Measurements from ENCODE around the gene VWA8.
"Not testable (repeated sequence)": the region's sequence is repeated elsewhere in the genome, so short reads cannot be mapped to it uniquely, and the experiment has no call there.

The VWA8 gene

GRCh38 chr13:41922894-41923293 lies 38.0 kb downstream of the VWA8 start:
- DNase-seq (ENCODE audit: low read depth): not testable (repeated sequence)

GRCh38 chr13:41919741-41920487 lies 41.0 kb downstream of the VWA8 start:
- DNase-seq (ENCODE audit: low read depth): no peak

DNA sequence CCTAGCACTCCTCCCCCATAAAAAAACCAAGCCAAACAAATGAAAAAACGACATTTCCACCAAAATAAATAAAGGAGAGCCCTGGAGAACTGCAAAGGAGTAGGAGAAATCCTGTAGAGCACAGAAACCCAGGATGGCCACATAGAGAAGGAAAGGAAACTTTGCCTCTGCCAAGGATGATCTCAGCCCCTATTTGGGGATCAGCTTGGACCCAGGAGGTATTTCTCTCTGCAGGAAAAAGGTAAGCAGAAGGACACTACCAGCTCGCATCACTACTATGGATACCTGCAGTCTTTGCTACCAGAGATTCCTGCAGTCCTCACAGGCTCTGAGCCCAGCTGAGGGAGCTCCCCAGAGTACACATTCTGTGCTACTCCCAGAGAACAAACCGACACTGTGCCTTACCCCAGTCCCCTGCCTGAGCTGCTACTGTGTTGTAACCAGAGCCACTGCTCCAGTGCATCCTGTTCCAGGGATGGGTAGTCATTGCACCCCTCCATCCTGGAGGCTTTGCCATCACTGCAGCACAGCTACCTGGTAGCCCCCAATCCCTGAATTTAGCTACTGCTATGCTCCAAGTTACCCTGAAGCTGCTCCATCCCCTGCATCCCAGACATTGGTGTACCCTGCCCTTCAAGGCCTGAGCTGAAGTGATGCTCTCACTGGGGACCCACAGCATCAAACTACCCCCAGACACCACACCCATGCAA lies 41.7 kb downstream of the VWA8 start:
- no peak for DNase-seq (ENCODE audit: low read depth)

GRCh38 chr13:41917641-41918040 lies 43.3 kb downstream of the VWA8 start:
- no peak for DNase-seq (ENCODE audit: low read depth)

DNA sequence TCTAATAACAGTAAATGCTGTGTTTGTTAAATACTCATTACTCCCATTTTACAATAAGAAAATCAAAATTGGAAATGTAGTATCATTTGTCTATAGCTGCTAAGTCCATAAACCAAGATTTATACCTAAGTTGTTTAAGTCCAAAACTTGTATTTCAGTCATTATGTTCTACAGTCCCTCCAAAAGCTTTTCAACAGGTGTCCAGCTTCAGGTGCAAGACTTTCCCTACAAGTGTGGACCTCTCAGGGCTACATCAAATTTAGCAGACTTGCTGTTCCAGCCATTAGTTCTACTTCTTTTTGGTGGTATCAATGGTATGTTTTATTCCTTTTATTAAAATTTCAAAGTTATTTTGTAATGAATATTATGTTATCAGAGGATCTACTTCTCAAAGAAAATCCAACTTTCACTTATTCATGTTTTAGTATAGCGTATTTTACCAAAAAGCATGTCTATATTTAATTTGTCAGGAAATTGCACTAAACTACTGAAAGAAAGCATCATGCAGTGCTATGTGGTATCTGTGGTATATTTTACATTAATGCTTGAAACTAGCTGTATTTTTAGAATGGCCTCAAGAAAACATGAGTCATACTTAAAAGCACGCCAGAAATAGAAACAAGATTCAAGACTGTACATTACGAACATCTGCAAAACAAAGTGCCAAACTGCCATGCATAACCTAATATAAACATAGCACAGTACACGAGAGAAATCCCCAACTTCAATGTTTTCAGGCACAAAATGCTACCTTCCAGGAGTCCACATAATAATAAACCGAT lies 44.5 kb downstream of the VWA8 start:
- DNase-seq (ENCODE audit: low read depth): no peak

DNA sequence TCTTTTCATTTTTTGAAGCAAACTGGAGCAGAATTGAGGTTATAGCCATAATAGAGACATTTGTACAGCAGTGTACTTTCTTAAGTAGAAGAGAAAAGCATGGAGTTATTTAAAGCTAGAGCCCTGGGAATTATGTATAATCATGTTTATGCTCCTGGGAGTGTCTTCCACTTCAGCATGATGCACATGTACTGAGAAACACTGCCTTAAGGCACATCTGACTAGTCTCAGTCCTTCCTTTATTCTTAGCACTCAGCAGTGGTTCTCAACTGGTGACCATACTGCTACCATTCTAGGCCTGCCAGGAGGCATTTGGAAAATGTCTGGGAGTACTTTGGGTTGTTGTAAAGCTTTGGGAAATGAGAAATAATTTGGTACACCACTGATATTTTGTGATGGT lies 45.8 kb downstream of the VWA8 start:
- DNase-seq (ENCODE audit: low read depth): no peak

GRCh38 chr13:41914552-41914951 lies 46.4 kb downstream of the VWA8 start:
- DNase-seq (ENCODE audit: low read depth): no peak

GRCh38 chr13:41909506-41909905 lies 51.4 kb downstream of the VWA8 start:
- DNase-seq (ENCODE audit: low read depth): no peak

GRCh38 chr13:41905600-41906254 lies 55.2 kb downstream of the VWA8 start:
- no peak for DNase-seq (ENCODE audit: low read depth)

DNA sequence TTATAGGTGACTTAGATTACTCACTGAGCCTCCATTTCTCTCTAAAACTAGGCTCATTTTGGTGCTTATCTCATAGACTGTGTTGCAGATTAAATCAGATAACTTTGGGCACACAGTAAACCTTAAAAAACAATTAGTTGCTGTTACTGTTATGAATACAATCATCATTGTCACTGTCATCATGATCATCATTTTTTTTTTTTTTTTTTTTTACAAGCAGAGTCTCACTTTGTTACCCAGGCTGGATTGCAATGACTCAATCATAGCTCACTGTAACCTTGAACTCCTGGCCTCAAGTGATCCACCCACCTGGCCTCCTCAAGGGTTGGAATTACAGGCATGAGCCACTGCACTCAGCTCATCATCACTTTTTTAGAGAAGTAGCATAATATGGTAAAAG lies 60.0 kb downstream of the VWA8 start:
- no peak for DNase-seq (ENCODE audit: low read depth)

DNA sequence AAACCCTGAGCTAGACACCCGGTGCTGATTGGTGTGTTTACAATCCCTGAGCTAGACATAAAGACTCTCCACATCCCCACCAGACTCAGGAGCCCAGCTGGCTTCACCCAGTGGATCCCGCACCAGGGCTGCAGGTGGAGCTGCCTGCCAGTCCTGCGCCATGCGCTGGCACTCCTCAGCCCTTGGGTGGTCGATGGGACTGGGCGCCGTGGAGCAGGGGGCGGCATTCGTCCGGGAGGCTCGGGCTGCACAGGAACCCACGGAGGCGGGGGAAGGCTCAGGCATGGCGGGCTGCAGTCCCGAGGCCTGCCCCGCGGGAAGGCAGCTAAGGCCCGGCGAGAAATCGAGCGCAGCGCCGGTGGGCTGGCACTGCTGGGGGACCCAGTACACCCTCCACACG lies 62.5 kb downstream of the VWA8 start:
- DNase-seq (ENCODE audit: low read depth): not testable (repeated sequence)

GRCh38 chr13:41897126-41897525 lies 63.8 kb downstream of the VWA8 start:
- no peak for DNase-seq (ENCODE audit: low read depth)

GRCh38 chr13:41895478-41895877 lies 65.4 kb downstream of the VWA8 start:
- no peak for DNase-seq (ENCODE audit: low read depth)

GRCh38 chr13:41891119-41891518 lies 69.8 kb downstream of the VWA8 start:
- no peak for DNase-seq (ENCODE audit: low read depth)

DNA sequence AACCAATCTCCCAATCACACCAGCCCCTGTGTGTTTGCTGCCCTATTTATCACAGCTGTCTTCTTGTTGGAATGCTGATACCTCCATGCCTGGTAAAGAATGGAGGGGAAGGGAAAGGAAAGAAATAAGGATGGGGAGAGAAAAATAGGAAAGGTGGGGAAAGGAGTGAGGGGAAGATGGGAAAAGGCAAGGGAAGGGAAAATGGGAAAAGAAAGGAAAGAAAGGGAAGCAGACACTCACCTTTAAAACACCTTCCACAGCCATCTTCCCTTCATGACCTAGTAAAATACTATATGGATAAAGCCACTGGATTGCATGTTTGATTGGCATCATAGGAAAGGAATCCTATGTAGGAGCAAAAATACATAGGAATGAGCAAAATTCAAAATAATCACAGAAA lies 77.8 kb downstream of the VWA8 start:
- no peak for DNase-seq (ENCODE audit: low read depth)

GRCh38 chr13:41881890-41882289 lies 79.0 kb downstream of the VWA8 start:
- not testable (repeated sequence) for DNase-seq (ENCODE audit: low read depth)

DNA sequence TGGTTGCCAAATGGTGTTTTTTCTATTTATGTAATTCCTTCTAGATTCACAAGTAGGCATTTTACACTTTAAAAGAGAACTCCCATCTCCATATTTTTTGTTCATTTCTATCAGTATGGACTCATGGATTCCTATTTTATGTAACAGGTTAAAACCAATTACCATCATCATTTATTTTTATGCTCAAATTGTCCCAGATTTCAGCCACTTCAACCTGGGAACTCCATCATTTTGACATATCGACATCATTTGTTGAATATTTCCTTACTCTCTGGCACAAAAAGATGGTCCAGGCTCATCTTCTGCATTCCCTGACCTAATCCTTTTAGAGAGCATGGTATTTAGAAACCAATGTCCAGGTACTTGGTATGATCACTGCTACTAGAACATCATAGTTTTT lies 79.9 kb downstream of the VWA8 start:
- no peak for DNase-seq (ENCODE audit: low read depth)

GRCh38 chr13:41864658-41865057 lies 96.3 kb downstream of the VWA8 start:
- no peak for DNase-seq (ENCODE audit: low read depth)

GRCh38 chr13:41862659-41863058 lies 98.2 kb downstream of the VWA8 start:
- not testable (repeated sequence) for DNase-seq (ENCODE audit: low read depth)

DNA sequence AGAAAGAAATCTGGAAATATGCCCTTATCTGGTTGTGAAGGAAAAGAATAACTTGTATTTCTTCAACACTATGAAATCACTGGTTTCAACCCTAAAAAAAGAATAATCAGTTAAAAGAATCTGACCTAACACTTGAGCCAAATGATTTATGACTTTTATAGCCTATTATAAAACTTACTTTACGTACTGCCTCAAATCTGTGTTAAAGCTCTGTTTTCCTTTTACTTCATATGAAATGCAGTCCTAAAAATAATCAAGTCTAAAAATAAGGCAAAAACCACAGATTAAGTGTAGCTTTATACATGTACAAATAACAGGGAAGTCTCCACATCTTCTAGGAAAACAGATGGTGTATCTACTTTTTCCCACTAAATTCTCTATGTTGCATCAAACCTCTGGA lies 101.3 kb downstream of the VWA8 start:
- no peak for DNase-seq (ENCODE audit: low read depth)

DNA sequence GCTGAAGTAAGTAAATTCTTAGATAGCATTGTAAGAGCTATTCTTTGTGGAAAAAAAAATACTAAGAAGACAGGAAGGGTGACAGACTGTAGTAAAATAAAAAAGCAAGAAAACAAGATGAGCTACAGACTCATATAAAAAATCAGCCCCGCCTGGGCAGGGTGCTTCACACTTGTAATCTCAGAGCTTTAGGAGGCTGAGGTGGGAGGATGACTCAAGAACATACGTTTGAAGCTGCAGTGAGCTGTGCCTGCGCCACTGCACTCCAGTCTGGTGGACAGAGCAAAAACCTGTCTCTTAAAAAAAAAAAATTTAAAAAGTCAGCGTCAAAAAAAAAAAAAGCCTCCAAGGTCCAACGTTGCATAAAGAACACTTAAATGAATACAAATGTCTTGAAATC lies 102.1 kb downstream of the VWA8 start:
- DNase-seq (ENCODE audit: low read depth): no peak

- DNase-seq (ENCODE audit: low read depth): no peak
Observed at GRCh38 chr13:41854758-41855157, 106.2 kb downstream of the VWA8 start.
